ENCODE results near the gene RBMS3.

GRCh38 chr3:29677421-29677820 is 396.6 kb downstream of the RBMS3 start:
- TF ChIP-seq TAF1 (IDR thresholded peaks at IDR 0.05; ENCODE audit: low read depth, low read length) (no peak), EP300 (IDR thresholded peaks at IDR 0.05; ENCODE audit: borderline replicate concordance in 1 of 2, low read depth in 2 of 2, low read length in 2 of 2) (no peak), CTCF (IDR thresholded peaks at IDR 0.05; ENCODE audit: control extremely low read depth in 1 of 3, insufficient read depth in 1 of 3, low read depth in 1 of 3, low read length in 3 of 3) (no peak), EZH2 (IDR thresholded peaks at IDR 0.05; ENCODE audit: low read depth, low read length, severe bottlenecking) (no peak), POLR2A (IDR thresholded peaks at IDR 0.05; ENCODE audit: control extremely low read depth in 1 of 2, low read depth in 2 of 2, low read length in 2 of 2) (no peak), JUND (IDR thresholded peaks at IDR 0.05; ENCODE audit: low read length) (no peak), GABPA (IDR thresholded peaks at IDR 0.05; ENCODE audit: borderline replicate concordance, insufficient read depth, low read length) (no peak), POLR2AphosphoS5 (IDR thresholded peaks at IDR 0.05; ENCODE audit: low read depth, low read length) (no peak), BRCA1 (IDR thresholded peaks at IDR 0.05; ENCODE audit: low read depth, low read length) (no peak), MAX (IDR thresholded peaks at IDR 0.05) (no peak), SIN3A (conservative IDR thresholded peaks at IDR 0.05 in 1 of 2, IDR thresholded peaks at IDR 0.05 in 1 of 2; ENCODE audit: low read depth in 1 of 2, low read length in 2 of 2) (no peak), NRF1 (IDR thresholded peaks at IDR 0.05; ENCODE audit: low read depth, low read length) (no peak)
